Endometrial microvascular endothelial cells (primary cell): ENCODE measurements around the gene MAPK1. TPM values are rescaled to one million over a fixed set of nuclear protein-coding genes. Genes with fewer than 3 reads are reported as not detected.

Source experiments
- in situ Hi-C: cut with HindIII; loops from 2 replicates; pipeline ENCODE4 v1.10.0; 2017; ENCODE audit warnings: low sequenced_read_pairs, low pct_unique_long_range_greater_than_20kb; ENCODE audit errors: inconsistent ontology term
- total RNA-seq: library from RNA; depleted of rRNA; stranded (reverse); fragments of >200 nt; gene quantifications from one replicate; pipeline ENCODE4 v1.2.3, GENCODE V29; 2015; ENCODE audit errors: inconsistent ontology term

MAPK1 gene
- total RNA-seq, 1 donor from 2014 or later = 68.0 TPM

DNA sequence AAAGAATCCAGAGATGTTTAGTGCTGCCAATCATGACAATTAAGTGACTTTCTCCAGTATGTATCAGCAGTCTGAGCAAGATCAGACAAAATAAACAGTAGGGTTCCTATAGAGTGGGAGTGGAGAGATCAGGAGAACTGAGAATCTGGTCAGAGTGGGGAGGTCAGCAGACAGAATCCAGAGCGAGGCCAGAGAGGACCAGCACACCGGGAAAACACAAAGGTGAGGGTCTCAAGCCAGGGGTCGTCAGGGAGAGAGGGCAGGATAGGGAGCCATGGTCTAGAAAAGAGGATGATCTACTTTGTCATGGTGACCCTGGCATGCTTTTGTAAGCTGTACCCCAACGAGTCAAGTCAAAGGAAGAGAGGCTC lies 39.2 kb downstream of the MAPK1 start:
- in situ Hi-C loops = no loop called here

DNA sequence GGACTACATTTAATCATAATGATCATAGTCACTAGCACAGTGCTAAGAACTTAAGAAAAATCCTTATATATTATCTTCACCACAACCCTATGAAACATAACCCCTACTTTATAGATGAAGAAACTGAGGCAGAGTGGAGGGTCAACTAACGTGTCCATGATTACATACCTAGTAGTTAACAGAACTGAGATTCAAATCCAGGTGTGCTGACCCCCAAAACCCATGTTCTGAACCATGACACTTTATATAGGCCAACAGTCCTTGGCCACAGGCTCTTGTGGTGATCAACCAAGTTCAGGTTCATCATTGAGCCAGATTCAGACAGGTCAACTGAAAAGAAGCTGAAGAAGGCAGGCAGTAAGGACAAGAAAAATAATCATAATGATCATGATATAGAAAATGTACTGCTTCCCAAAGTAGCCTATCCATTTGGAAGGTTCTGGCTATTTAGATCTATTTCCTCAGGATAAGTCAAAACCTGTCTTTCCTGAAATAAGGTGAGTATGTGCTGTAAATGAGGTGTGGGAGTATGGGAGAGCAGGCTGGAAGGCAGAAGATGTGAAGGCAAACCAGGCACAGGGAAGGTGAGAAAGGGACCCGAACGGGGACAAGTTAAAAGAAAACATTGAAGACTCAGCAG lies 39.7 kb downstream of the MAPK1 start:
- in situ Hi-C loops = no loop called here

DNA sequence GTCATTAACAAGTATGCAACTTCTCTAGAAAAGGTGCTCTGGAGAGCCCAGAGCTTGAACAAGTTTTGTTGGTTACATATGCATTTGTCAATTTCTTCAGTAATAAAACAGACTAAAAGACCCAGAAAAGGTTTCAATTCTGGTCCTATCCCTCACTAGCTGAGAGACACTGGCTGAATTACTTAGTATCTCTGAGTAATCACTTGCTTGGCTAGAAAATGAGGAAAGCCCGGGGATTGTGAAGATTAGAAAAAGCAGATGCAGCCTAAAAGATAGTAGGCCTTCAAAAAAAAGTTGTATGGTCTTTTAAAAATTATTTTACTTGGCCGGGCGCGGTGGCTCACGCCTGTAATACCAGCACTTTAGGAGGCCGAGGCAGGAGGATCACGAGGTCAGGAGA lies 41.2 kb downstream of the MAPK1 start:
- in situ Hi-C loops = no loop called here

DNA sequence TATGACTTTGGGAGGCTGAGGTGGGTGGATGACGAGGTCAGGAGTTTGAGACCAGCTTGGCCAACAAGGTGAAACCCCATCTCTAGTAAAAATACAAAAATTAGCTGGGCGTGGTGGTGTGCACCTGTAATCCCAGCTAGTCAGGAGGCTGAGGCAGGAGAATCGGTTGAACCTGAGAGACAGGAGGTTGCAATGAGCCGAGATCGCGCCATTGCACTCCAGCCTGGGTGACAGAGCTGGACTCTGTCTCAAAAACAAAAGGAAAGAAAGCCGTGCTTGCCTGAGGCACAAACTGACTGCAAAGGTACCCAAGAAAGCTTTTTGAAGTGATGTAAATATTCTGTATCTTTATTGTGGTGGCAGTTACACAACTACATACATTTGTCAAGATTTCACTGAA lies 42.5 kb downstream of the MAPK1 start:
- in situ Hi-C loops = loop anchor here (25.0 kb wide), 1 partner anchor 112 kb away; no protein-coding TSS in a partner anchor

DNA sequence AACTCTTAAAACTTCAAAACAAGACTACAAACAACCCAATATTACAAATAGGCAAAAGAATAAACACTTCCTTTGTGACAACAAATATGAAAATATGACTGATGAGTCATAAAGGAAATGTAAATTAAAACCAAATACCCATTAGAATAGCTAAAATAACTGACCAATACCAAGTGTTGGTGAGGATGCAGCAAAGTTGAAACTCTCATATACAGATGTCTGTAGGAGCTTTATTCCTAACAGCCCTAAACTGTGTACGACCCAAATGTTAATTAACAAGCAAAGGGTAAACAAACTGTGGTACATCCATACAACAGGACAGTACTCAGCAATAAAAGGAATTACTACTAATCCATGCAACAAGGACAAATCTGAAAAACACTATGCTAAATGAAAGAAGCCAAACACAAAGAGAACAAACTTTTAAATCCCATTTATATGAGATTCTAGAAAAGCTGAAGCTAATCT lies 43.0 kb downstream of the MAPK1 start:
- in situ Hi-C loops = loop anchor here (25.0 kb wide), 1 partner anchor 113 kb away; no protein-coding TSS in a partner anchor

DNA sequence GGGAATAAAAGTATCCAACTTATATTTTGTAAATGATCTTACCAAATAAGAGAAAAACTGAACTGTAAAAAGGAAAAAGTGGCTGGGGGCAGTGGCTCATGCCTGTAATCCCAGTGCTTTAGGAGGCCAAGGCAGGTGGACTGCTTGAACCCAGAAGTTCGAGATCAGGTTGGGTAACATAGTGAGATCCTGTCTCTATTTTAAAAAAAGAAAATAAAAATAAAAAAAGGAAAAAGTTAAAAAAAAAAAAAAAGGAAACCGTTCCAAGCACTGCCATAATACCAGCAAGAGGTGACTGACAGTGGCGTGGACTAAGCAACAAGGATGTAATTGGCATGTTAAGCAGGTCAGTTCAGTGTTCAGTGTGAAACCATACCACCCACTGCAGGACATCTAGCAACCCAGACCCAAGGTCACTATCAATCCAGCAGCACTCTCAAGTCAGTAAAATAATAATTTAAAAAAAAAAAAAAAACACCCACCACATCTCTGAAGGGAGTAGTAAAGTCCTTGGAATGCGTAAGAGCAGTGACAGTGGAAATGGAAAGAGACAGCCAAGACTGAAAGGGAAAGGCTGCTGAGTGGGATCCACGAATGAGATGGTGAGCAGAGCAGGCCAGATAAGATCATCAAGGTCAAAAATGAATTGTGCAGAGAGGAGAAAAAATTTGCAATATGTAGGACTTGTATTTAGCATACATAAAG lies 43.6 kb downstream of the MAPK1 start:
- in situ Hi-C loops = loop anchor here (25.0 kb wide), 1 partner anchor 113 kb away; no protein-coding TSS in a partner anchor

DNA sequence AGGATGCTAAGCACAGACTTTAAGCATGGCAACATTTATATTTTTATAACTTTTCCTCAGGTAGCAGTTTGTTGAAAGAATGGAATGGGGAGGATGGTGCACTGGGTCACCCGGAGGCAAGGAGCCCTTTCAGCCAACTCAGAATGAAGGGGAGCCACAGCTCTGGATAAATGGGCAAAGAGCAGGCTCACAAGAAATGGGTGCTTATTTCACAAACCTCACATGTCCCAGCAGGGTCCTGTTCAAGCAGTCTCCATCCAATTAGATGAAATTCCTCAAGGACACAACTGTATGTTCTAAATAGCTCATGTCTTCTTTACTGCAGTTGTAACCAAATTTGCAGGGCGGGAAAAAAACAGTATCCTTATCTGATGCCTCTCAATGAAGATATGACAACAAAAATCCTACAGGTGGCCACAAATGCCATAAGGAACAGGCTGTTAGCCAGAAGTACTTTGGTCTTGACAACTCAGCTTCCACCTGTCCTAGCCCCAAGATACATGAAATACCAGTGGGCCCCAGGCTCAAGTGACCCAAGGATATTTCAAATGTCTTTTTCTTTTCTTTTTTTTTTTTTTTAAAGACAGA lies 48.2 kb downstream of the MAPK1 start:
- in situ Hi-C loops = loop anchor here (25.0 kb wide), 1 partner anchor 118 kb away; no protein-coding TSS in a partner anchor

DNA sequence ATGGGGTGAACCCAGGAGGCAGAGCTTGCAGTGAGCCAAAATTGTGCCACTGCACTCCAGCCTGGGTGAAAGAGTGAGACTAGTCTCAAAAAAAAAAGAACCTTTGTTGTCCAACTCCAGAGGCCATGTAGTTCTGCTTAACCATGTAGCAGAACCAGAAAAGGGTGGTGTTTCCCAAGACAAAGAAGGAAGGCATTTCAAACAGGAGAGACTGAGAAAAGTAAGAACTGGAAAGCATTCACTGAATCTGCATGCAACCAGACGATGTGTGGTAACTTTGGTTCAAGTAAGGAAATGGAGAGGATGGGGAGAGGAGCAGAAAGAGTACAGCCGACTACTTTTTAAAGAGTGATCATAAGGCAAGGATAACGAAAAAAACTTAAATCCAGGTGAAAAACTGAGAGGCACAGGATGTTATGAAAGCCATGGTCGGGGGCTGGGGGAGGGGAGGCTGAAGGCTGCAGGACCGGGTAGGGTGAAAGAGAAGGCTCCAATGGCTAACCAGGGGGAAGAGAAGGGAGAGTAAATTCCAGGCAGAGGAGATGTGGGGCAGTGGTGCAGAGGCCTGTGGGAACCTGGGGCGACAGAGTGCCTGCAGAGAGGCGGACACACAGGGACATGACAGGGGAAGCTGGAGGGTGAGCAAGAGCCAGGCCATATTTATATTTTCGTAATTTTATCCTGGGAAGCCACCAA lies 48.8 kb downstream of the MAPK1 start:
- in situ Hi-C loops = loop anchor here (25.0 kb wide), 1 partner anchor 119 kb away; no protein-coding TSS in a partner anchor

DNA sequence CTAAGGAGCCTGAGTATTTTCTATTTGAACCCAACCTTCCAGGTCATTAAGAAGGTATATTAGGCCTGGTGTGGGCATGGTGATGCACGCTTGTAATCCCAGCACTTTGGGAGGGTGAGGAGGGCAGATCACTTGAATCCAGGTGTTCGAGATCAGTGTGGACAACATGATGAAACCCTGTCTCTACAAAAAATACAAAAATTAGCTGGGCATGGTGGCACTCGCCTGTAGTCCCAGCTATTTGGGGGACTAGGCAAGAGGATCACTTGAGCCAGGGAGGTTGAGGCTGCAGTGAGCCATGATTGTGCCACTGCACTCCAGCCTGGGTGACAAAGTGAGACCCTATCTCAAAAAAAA lies 50.0 kb downstream of the MAPK1 start:
- in situ Hi-C loops = loop anchor here (25.0 kb wide), 1 partner anchor 120 kb away; no protein-coding TSS in a partner anchor

DNA sequence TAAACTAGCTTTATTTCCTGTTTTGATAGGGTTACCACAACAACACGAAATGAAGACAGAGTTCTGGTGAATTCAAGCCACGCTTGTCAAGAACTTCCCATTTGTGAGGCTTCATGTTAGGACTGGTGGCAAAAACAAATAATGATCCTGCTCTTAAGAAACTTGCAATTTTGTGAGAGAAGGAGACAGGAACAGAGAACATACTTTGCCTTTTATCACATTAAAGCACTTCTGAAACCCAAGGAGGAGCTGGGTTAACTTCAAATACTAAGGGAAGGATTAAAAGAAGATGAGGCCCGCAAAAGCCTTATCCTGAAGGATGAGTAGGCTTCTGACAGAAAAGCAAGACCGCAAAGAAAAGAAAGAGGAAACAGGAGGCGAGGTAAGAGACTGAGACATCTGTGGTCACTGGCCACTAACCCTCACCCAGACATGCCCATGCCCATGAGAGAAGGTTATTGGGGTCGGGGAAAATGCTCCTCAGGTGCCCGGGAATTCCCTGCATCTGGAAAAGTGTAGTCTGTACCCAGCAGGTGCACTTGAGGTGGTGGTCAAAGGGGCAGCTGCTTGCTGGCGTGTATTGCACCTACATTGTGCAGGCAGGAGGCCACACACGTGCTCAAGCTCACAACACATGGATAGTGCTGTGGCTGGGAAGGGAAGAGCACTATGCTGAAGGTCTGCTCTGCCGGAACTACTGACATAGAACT lies 50.5 kb downstream of the MAPK1 start:
- in situ Hi-C loops = loop anchor here (25.0 kb wide), 1 partner anchor 120 kb away; no protein-coding TSS in a partner anchor

DNA sequence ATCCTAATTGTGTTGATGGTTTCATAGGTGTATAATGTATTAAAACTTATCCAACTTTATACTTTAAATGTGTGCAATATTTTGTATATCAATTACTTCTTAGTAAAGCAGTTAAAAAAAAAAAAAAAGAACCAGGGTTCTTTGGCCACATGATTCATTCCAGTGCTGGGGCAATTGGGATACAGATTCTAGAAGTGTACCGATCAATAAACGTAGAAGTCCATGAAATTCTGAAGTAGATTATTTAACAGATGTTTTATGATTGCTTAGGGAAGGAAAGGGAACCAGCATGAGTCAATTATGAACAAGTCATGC lies 51.0 kb downstream of the MAPK1 start:
- in situ Hi-C loops = loop anchor here (25.0 kb wide), 1 partner anchor 121 kb away; no protein-coding TSS in a partner anchor

DNA sequence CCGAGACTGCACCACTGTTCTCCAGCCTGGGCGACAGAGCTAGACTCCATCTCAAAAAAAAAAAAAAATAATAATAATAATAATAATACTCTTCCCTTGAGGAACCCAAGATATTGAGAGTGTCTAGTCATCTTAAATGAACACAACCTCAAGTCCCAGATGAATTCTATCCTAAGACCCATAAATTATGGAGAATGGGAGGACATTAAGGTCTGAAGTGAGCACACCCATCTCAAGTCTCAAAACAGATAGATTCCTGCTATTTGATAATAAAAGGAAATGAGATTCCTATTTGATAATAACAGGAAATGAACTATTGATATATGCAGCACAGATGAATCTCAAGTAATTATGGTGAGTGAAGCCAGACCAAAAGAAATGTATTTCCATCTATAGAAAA lies 51.5 kb downstream of the MAPK1 start:
- in situ Hi-C loops = loop anchor here (25.0 kb wide), 1 partner anchor 121 kb away; no protein-coding TSS in a partner anchor

DNA sequence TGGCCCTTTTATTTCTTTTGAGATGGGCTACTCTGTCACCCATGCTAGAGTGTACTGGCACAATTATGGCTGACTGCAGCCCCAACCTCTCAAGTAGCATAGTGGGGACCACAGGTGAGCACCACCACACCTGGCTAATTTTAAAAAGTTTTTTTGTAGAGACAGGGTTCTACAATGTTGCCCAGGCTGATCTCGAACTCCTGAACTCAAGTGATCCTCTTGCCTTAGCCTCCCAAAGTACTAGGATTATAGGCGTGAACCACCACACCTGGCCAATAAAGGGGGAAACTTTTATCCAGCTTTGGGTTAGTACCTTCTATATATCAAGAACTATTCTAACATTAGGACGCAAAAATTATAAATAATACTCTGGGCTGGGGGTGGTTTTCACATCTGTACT lies 52.1 kb downstream of the MAPK1 start:
- in situ Hi-C loops = loop anchor here (25.0 kb wide), 1 partner anchor 122 kb away; no protein-coding TSS in a partner anchor

DNA sequence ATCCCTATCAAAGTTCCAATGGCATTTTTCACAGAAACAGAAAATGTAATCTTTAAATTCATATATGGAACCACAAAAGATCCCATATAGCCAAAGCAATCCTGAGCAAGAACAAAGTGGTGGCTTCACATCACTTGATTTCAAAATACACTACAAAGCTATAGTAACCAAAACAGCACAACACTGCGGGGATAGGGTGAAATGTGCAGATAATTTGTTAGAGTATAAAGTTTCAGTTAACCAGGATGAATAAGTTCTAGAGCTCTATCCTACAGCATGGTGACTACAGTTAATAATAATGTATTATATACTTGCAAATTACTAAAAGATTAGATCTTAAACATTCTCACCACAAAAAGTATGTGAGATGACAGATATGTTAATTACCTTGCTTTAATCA lies 55.5 kb downstream of the MAPK1 start:
- in situ Hi-C loops = loop anchor here (25.0 kb wide), 1 partner anchor 125 kb away; no protein-coding TSS in a partner anchor

DNA sequence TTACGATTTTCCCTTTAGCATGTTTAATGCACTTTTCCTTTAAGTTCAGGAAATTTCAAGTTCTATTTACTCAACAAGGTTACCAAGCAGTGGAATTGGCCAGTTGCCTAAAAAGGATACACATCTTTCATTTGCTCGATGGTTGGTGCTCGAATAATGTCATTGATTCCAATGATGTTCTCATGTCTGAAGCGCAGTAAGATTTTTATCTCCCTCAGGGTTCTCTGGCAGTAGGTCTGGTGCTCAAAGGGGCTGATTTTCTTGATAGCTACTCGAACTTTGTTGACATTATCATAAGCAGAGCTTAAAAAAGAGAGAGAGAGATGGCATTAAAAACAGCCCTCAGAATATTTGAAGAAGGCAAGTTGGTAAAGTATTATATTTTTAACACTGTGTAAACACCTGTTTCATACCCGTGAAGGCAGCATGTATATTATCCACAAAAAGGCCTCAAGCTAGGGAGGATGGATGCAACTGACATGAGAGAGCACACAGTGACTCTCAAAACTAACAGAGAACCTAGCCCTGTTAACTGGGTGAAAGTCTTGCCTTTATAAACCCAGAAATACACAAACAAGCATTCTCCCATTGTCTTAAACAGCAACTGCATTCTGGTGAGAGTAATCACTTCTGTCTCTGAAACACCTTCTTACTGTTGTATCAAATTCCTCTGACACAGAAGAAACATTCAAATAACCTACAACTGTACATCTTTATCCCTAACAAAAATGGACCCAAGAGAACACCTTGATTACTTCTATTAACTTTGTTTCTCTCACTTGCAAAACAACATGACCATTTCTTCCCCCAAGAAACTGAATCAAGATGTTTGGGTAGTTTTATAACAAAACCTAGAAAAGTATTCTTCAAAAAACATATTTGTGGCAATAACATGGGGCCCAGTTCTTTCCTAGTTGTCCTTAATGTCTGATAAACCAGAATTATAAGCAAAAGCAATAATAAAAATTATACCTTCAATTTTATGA lies 59.6 kb downstream of the MAPK1 start:
- in situ Hi-C loops = loop anchor here (25.0 kb wide), 1 partner anchor 129 kb away; no protein-coding TSS in a partner anchor

DNA sequence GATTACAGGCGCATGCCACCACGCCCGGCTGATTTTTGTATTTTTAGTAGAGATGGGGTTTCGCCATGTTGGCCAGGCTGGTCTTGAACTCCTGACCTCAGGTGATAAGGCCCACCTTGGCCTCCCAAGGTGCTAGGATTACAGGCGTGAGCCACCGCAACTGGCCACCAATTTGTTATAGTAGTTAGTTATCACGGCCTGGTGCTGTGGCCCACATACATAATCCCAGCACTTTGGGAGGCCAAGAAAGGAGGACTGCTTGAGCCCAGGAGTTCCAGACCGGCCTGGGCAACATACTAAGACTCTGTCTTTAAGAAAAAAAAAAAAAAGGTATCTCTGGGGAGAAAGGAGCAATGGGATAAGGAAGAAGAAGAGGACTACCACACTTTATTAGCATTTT lies 62.1 kb downstream of the MAPK1 start:
- in situ Hi-C loops = loop anchor here (25.0 kb wide), 1 partner anchor 132 kb away; no protein-coding TSS in a partner anchor

DNA sequence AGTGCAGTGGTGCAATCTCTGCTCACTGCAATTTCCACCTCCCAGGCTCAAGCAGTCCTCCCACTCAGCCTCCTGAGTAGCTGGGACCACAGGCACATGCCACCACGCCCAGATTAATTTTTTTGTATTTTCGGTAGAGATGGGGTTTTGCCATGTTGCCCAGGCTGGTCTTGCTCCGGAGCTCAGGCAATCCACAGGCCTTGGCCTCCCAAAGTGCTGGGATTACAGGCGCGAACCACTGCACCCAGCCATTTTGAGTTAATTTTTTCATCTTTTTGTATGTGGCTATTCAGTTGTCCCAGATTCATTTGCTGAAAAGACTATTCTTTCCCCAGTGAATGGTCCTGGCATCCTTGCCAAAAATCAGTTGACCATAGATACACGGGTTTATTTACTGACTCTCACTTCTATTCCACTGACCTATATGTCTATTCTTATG lies 63.6 kb downstream of the MAPK1 start:
- in situ Hi-C loops = loop anchor here (25.0 kb wide), 1 partner anchor 133 kb away; no protein-coding TSS in a partner anchor
